Aorta (tissue), 5 donors: ENCODE results near the gene GPR108. TPM values are rescaled to one million over a fixed set of nuclear protein-coding genes. Genes with fewer than 3 reads are reported as not detected.
A peak's percentile ranks its signal among the peaks of the same experiment; 100 is the strongest.

Experiments used
- ATAC-seq: fragments of 200-7000 bp; cut with Tn5 transposase; one replicate; pipeline ENCODE4 v1.9.1; 2022; ENCODE audit warnings: moderate library complexity; ENCODE audit not compliant: low FRiP score
- DNase-seq, 2 donors: peaks; one replicate each; pipeline ENCODE4 v3.0.0-alpha.2; 2020
- H3K27ac ChIP-seq, 2 donors: one replicate each; pipeline ENCODE4 v1.5.1; 2013; ENCODE audit warnings: low read length in 2 of 2, mild to moderate bottlenecking in 2 of 2, moderate library complexity in 2 of 2, control low read depth in 1 of 2, inconsistent platforms in 1 of 2, low read depth in 1 of 2
- H3K27me3 ChIP-seq, 2 donors: one replicate each; pipeline ENCODE4 v1.6.1; 2013; ENCODE audit warnings: control low read depth in 1 of 2, low read length in 1 of 2, mild to moderate bottlenecking in 1 of 2, moderate library complexity in 1 of 2; ENCODE audit not compliant: insufficient read depth in 2 of 2, control insufficient read depth in 1 of 2
- H3K36me3 ChIP-seq, 2 donors: one replicate each; pipeline ENCODE4 v1.6.1; 2013; ENCODE audit warnings: control low read depth in 1 of 2, low read length in 1 of 2, mild to moderate bottlenecking in 1 of 2; ENCODE audit not compliant: insufficient read depth in 2 of 2, control insufficient read depth in 1 of 2
- H3K4me1 ChIP-seq, 2 donors: one replicate each; pipeline ENCODE4 v1.6.1; 2013; ENCODE audit warnings: low read length in 2 of 2, control low read depth in 1 of 2, mild to moderate bottlenecking in 1 of 2, moderate library complexity in 1 of 2; ENCODE audit not compliant: insufficient read depth in 2 of 2, control insufficient read depth in 1 of 2
- H3K4me3 ChIP-seq, 2 donors: one replicate each; pipeline ENCODE4 v1.5.1; 2013; ENCODE audit warnings: low read length in 2 of 2, control low read depth in 1 of 2, mild to moderate bottlenecking in 1 of 2
- H3K9me3 ChIP-seq: one replicate; pipeline ENCODE4 v1.6.1; 2013; ENCODE audit warnings: mild to moderate bottlenecking, low read length; ENCODE audit not compliant: control insufficient read depth
- WGBS, 2 donors: extraction: QIAGEN DNeasy Blood & Tissue Kit; methylation state at CpG; one replicate each; pipeline ENCODE4 v1.1.7; 2013; 5-methylcytosine and 5-hydroxymethylcytosine counted together
- intact Hi-C, 2 donors: fragments of 100-400 bp; cut with DNase I; formaldehyde crosslinking; loops; one replicate each; pipeline versions ENCODE4 v1.14.2 to v1.15.0; 2022
- polyA plus RNA-seq, 2 donors: library from polyadenylated mRNA; stranded (reverse); fragments of 200-250 nt; gene quantifications; one replicate each; pipeline ENCODE4 v1.2.3, GENCODE V29; 2013
- total RNA-seq, 2 donors: library from RNA; stranded (reverse); fragmentation: NEBNext Ultra II Directional; extraction: Animal tissue kit (Norgen Biotek cat#: 25700); gene quantifications; one replicate each; pipeline ENCODE4 v1.2.1, GENCODE V29; 2021
- donor health status: healthy with polysubstance abuse.
- donor health status: Bipolar disorder and iron deficiency.
- donor health status: DM: no; HTN: no; CAD: no.
- donor health status: DM: no; HTN: no; CAD: no.
- donor health status: DM: yes; HTN: yes; CAD: no.

The GPR108 gene
- total and polyA plus RNA-seq, 4 donors: 33.1 to 117 (median 59.7) TPM

GRCh38 chr19:6714749-6715555 lies 22.4 kb downstream of the GPR108 start:
- ATAC-seq (no peak), DNase-seq (no peak)
- H3K9me3 ChIP-seq: no peaks in the 10 kb centered on the region
- WGBS, 2 donors: 87 to 89% methylated on average over 11 of the region's 11 CpGs
- H3K4me3 ChIP-seq: no peak overlapping the region
- no peaks in the 10 kb centered on the region for H3K27me3 ChIP-seq
- intact Hi-C loops: no loop called here
- H3K36me3 ChIP-seq: no peaks in the 10 kb centered on the region
- H3K4me1 ChIP-seq: no peaks in the 10 kb centered on the region
- no peak overlapping the region for H3K27ac ChIP-seq

- Histone ChIP-seq H3K27ac (no peak overlapping the region), H3K9me3 (no peaks in the 10 kb centered on the region), H3K36me3 (no peaks in the 10 kb centered on the region), H3K4me3 (no peak overlapping the region), H3K4me1 (no peaks in the 10 kb centered on the region), H3K27me3 (no peaks in the 10 kb centered on the region)
- intact Hi-C loops: no loop called here
- WGBS, 2 donors: 68 to 71% methylated on average over 24 of the region's 24 CpGs
- ATAC-seq (no peak), DNase-seq (no peak)
These were observed 23.3 kb downstream of the GPR108 start for GRCh38 chr19:6713773-6714692.

- ATAC-seq: no peak
- Histone ChIP-seq H3K4me1 (no peaks in the 10 kb centered on the region), H3K36me3 (no peaks in the 10 kb centered on the region), H3K9me3 (no peaks in the 10 kb centered on the region), H3K27me3 (no peaks in the 10 kb centered on the region), H3K4me3 (no peak overlapping the region), H3K27ac (no peak overlapping the region)
- 87 to 88% methylated on average over 20 of the region's 20 CpGs for WGBS, 2 donors
- intact Hi-C loops: no loop called here
- peak in 1 of 2 donors; percentile 26 for DNase-seq
These were observed 24.4 kb downstream of the GPR108 start for GRCh38 chr19:6712692-6713670.

GRCh38 chr19:6712231-6712630 lies 25.1 kb downstream of the GPR108 start:
- H3K4me3 ChIP-seq: no peak overlapping the region
- intact Hi-C loops: no loop called here

GRCh38 chr19:6711605-6712004 lies 25.8 kb downstream of the GPR108 start:
- H3K27me3 ChIP-seq: no peaks in the 10 kb centered on the region
- 61 to 62% methylated on average over 10 of the region's 10 CpGs for WGBS, 2 donors
- H3K4me3 ChIP-seq: no peak overlapping the region
- peak; percentile 15 to 17 for DNase-seq
- no peaks in the 10 kb centered on the region for H3K4me1 ChIP-seq
- H3K9me3 ChIP-seq: no peaks in the 10 kb centered on the region
- intact Hi-C loops: no loop called here
- ATAC-seq: no peak
- no peak overlapping the region for H3K27ac ChIP-seq
- no peaks in the 10 kb centered on the region for H3K36me3 ChIP-seq

More at GRCh38 chr19:6712231-6712630, 25.1 kb downstream of the GPR108 start:
- no peak overlapping the region for H3K27ac ChIP-seq
- no peaks in the 10 kb centered on the region for H3K27me3 ChIP-seq
- DNase-seq: peak; percentile 42 to 62
- 88 to 90% methylated on average over 16 of the region's 16 CpGs for WGBS, 2 donors
- H3K4me1 ChIP-seq: no peaks in the 10 kb centered on the region
- no peaks in the 10 kb centered on the region for H3K9me3 ChIP-seq
- no peaks in the 10 kb centered on the region for H3K36me3 ChIP-seq
- no peak for ATAC-seq

GRCh38 chr19:6711078-6711361 lies 26.4 kb downstream of the GPR108 start:
- WGBS, 2 donors: 32 to 42% methylated on average over 9 of the region's 9 CpGs
- H3K36me3 ChIP-seq: no peaks in the 10 kb centered on the region
- H3K9me3 ChIP-seq: no peaks in the 10 kb centered on the region
- DNase-seq: peak in 1 of 2 donors; percentile 26
- H3K27ac ChIP-seq: no peak overlapping the region
- intact Hi-C loops: no loop called here
- no peaks in the 10 kb centered on the region for H3K27me3 ChIP-seq
- no peak overlapping the region for H3K4me3 ChIP-seq
- ATAC-seq: no peak
- no peaks in the 10 kb centered on the region for H3K4me1 ChIP-seq

GRCh38 chr19:6710273-6711077 lies 26.9 kb downstream of the GPR108 start:
- no peaks in the 10 kb centered on the region for H3K4me1 ChIP-seq
- H3K27ac ChIP-seq: no peak overlapping the region
- no peak for ATAC-seq
- no peaks in the 10 kb centered on the region for H3K9me3 ChIP-seq
- intact Hi-C loops: no loop called here
- no peaks in the 10 kb centered on the region for H3K36me3 ChIP-seq
- 10 to 21% methylated on average over 29 to 30 of the region's 30 CpGs for WGBS, 2 donors
- H3K27me3 ChIP-seq: no peaks in the 10 kb centered on the region
- peak; percentile 41 to 70 for DNase-seq
- no peak overlapping the region for H3K4me3 ChIP-seq
